Stomach (tissue), 9 donors: ENCODE results near the gene GRIK2. TPM values are rescaled to one million over a fixed set of nuclear protein-coding genes. Genes with fewer than 3 reads are reported as not detected.

Source experiments
- DNase-seq, 2 donors: peaks; one replicate each; pipeline versions ENCODE4 v3.0.0 to v3.0.0-alpha.2; 2013 to 2019
- H3K27ac ChIP-seq, 5 donors: fragments of 200-600 bp in 4 of 5; sonication (generic) in 4 of 5; one replicate each; pipeline ENCODE4 v1.5.1; 2013 to 2019; ENCODE audit warnings: mild to moderate bottlenecking in 1 of 5, moderate library complexity in 1 of 5
- H3K27me3 ChIP-seq, 3 donors: fragments of 200-600 bp; sonication (generic); one replicate each; pipeline ENCODE4 v1.5.1; 2017 to 2019; ENCODE audit warnings: mixed run types in 1 of 3
- H3K36me3 ChIP-seq, 4 donors: fragments of 200-600 bp; sonication (generic); 1 replicate in 3 of 4; 2 replicates in 1 of 4; pipeline ENCODE4 v1.5.1; 2016 to 2019
- H3K4me1 ChIP-seq, 4 donors: fragments of 200-600 bp; sonication (generic); one replicate each; pipeline ENCODE4 v1.5.1; 2016 to 2019
- H3K4me3 ChIP-seq, 4 donors: fragments of 200-600 bp; sonication (generic) in 3 of 4; one replicate each; pipeline ENCODE4 v1.5.1; 2016 to 2019; ENCODE audit warnings: mild to moderate bottlenecking in 1 of 4
- H3K9me3 ChIP-seq, 4 donors: fragments of 200-600 bp; sonication (generic); one replicate each; pipeline ENCODE4 v1.5.1; 2016 to 2019
- EP300 ChIP-seq: sonication (generic); formaldehyde crosslinking; IDR thresholded peaks from one replicate; pipeline ENCODE4 v1.6.1; 2017; ENCODE audit warnings: antibody characterized with exemption
- POLR2A ChIP-seq, 4 donors: fragments of 450-650 bp; IDR thresholded peaks; one replicate each; pipeline ENCODE4 v1.6.1; 2016; ENCODE audit warnings: antibody characterized with exemption in 4 of 4, control low read depth in 2 of 4, mild to moderate bottlenecking in 1 of 4, moderate library complexity in 1 of 4
- POLR2AphosphoS5 ChIP-seq, 3 donors: sonication (generic); formaldehyde crosslinking; IDR thresholded peaks; one replicate each; pipeline ENCODE4 v1.6.1; 2016; ENCODE audit warnings: antibody characterized with exemption in 3 of 3
- WGBS, 5 donors: extraction: QIAGEN DNeasy Blood & Tissue Kit in 3 of 5; methylation state at CpG; one replicate each; pipeline versions ENCODE4 v1.1.5 to v1.1.7; 2013 to 2018; 5-methylcytosine and 5-hydroxymethylcytosine counted together
- intact Hi-C: fragments of 100-400 bp; cut with DNase I; formaldehyde crosslinking; loops from one replicate; pipeline ENCODE4 v1.15.1; 2023; ENCODE audit warnings: low total_unique reads
- polyA plus RNA-seq, 3 donors: library from polyadenylated mRNA; stranded (reverse); fragments of 200-250 nt; gene quantifications; one replicate each; pipeline ENCODE4 v1.2.3, GENCODE V29; 2013
- total RNA-seq, 5 donors: library from RNA; depleted of rRNA; stranded (reverse); fragments of >200 nt; gene quantifications; one replicate each; pipeline versions ENCODE4 v1.1.0 to v1.2.3, GENCODE V29; 2014 to 2016
- TF ChIP-seq, protein P1 (sequence below), 7 experiments: fragments of 450-650 bp in 4 of 7; fragments of 200-600 bp in 3 of 7; sonication (generic) in 3 of 7; IDR thresholded peaks; one replicate each; pipeline ENCODE4 v1.5.1; 2016 to 2019; ENCODE audit warnings: antibody characterized with exemption in 7 of 7, control low read depth in 2 of 7, mild to moderate bottlenecking in 1 of 7
- donor health status: healthy with polysubstance abuse.
- donor health status: Bipolar disorder and iron deficiency.
- donor health status: healthy.

GRIK2 gene
- total and polyA plus RNA-seq, 8 donors = 0.06 to 7.7 (median 0.50) TPM; not detected in 3

DNA sequence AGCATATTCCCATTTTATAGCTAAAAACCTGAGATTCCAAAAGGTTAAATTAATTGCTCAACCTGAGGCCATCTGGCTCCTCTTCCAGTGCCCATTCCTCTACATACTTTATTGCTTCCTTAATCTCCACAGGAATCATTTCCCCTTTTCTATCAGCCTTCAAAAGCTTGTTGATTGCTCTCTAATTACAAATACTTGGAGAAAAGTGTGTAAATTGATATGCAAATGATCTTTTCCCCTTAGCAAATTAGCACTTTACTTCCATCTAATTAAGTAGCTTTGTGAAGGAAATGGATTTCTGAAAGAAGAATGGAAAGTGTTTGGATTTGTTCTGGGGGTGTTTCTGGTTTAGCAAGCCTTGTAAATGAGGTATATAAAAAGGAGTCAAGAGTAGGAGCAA, 323.3 kb downstream of the GRIK2 start:
- no peaks in the 10 kb centered on the region for H3K36me3 ChIP-seq
- H3K9me3 ChIP-seq = no peaks in the 10 kb centered on the region
- TF ChIP-seq POLR2A (IDR thresholded peaks at IDR 0.05) (no peak), POLR2AphosphoS5 (IDR thresholded peaks at IDR 0.05) (no peak), EP300 (no peak)
- TF ChIP-seq, protein P1, sequence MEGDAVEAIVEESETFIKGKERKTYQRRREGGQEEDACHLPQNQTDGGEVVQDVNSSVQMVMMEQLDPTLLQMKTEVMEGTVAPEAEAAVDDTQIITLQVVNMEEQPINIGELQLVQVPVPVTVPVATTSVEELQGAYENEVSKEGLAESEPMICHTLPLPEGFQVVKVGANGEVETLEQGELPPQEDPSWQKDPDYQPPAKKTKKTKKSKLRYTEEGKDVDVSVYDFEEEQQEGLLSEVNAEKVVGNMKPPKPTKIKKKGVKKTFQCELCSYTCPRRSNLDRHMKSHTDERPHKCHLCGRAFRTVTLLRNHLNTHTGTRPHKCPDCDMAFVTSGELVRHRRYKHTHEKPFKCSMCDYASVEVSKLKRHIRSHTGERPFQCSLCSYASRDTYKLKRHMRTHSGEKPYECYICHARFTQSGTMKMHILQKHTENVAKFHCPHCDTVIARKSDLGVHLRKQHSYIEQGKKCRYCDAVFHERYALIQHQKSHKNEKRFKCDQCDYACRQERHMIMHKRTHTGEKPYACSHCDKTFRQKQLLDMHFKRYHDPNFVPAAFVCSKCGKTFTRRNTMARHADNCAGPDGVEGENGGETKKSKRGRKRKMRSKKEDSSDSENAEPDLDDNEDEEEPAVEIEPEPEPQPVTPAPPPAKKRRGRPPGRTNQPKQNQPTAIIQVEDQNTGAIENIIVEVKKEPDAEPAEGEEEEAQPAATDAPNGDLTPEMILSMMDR (IDR thresholded peaks at IDR 0.05) = no peak
- intact Hi-C loops = no loop called here
- no peak for DNase-seq
- no peak overlapping the region for H3K4me3 ChIP-seq
- H3K27ac ChIP-seq = no peak overlapping the region
- H3K27me3 ChIP-seq = no peaks in the 10 kb centered on the region
- H3K4me1 ChIP-seq = no peaks in the 10 kb centered on the region

DNA sequence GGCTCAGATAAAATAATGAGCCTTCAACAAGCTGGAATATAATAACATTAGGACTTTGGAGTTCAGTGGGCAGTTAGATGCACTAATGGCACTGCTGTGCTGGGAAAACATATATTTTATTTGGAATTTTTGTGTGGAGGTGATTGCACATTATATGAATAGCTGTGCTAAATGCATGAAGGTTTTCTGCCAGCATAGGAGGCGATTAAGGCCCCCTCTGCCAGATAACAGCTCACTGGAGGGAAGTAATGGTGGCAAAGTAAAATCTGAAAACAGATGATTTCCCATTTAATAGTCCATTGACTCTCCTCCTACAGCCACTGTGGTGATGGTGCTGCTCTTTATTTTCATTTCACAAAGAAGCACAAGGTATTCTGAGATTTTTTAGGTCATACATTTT, 326.0 kb downstream of the GRIK2 start:
- Histone ChIP-seq H3K36me3 (no peaks in the 10 kb centered on the region), H3K4me1 (no peaks in the 10 kb centered on the region), H3K27ac (no peak overlapping the region), H3K4me3 (no peak overlapping the region), H3K9me3 (no peaks in the 10 kb centered on the region), H3K27me3 (no peaks in the 10 kb centered on the region)
- TF ChIP-seq, protein P1 (IDR thresholded peaks at IDR 0.05) = no peak
- TF ChIP-seq EP300 = no peak
- TF ChIP-seq POLR2A (IDR thresholded peaks at IDR 0.05) = no peak
- TF ChIP-seq POLR2AphosphoS5 (IDR thresholded peaks at IDR 0.05) = no peak
- intact Hi-C loops = no loop called here
- 45 to 62% (median 53%) methylated on average over 1 of the region's 1 CpG for WGBS, 5 donors
- DNase-seq = no peak

DNA sequence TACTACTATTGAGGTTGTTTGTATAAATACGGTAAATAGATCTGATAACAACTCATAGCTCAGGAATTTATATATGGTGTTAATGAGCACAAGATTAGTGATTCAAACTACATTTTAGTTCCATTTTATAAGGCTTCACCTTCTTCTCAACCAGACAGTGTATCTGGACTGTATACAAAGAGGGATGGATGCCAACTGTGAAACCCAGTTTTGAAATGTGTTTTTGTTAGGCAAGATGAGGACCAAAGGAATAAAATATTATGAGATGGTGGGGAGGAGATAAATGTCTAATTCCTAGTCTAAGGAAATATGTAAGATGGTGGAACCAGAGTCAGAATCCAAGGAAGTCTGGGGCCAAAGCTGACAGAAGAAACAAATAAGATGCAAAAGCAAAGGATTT, 329.0 kb downstream of the GRIK2 start:
- H3K9me3 ChIP-seq = no peaks in the 10 kb centered on the region
- no peak for DNase-seq
- no peak overlapping the region for H3K4me3 ChIP-seq
- H3K4me1 ChIP-seq = no peaks in the 10 kb centered on the region
- TF ChIP-seq EP300 (no peak), POLR2AphosphoS5 (IDR thresholded peaks at IDR 0.05) (no peak), POLR2A (IDR thresholded peaks at IDR 0.05) (no peak)
- TF ChIP-seq, protein P1 (IDR thresholded peaks at IDR 0.05) = no peak
- intact Hi-C loops = no loop called here
- H3K27me3 ChIP-seq = no peaks in the 10 kb centered on the region
- no peaks in the 10 kb centered on the region for H3K36me3 ChIP-seq
- H3K27ac ChIP-seq = no peak overlapping the region
- WGBS, 5 donors = 80 to 94% (median 91%) methylated on average over 1 of the region's 1 CpG

DNA sequence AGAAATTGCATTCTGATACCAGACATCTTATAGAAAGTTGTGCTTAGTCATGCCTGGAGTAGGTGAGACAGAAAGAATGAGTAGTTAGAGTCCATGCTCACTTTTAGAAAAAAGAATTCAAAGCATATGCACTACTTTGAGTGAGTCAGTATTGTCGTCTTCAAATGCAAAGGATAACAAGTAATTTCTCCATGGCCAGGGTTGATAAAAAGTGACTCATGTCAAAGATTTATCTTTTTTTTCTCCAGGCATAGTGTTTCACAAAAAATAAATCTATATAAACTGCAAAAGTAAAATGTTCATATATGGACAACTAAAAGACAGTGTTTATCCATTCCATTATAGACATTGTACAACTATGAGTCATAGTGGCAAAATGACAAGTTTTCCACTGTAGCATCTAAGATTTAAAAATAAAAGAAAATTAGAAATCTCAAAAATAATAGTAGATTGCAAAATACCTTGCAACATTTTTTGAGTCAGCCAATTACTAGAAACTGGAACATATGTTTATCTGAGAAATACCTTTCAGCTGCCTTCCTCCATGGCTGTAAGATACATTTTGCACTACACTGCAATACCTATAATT, 329.6 kb downstream of the GRIK2 start:
- Histone ChIP-seq H3K9me3 (no peaks in the 10 kb centered on the region), H3K4me1 (no peaks in the 10 kb centered on the region), H3K36me3 (no peaks in the 10 kb centered on the region), H3K27ac (no peak overlapping the region), H3K4me3 (no peak overlapping the region), H3K27me3 (no peaks in the 10 kb centered on the region)
- intact Hi-C loops = no loop called here
- no peak for DNase-seq
- TF ChIP-seq EP300 (no peak), POLR2AphosphoS5 (IDR thresholded peaks at IDR 0.05) (no peak), POLR2A (IDR thresholded peaks at IDR 0.05) (no peak)
- TF ChIP-seq, protein P1 (IDR thresholded peaks at IDR 0.05) = no peak
- WGBS, 5 donors = 49 to 66% (median 57%) methylated on average over 1 of the region's 1 CpG
